Esophagus squamous epithelium (tissue), 5 donors: ENCODE measurements around the gene PML. TPM values are rescaled to one million over a fixed set of nuclear protein-coding genes. Genes with fewer than 3 reads are reported as not detected.
A peak's percentile ranks its signal among the peaks of the same experiment; 100 is the strongest.

Experiments
- DNase-seq: peaks from one replicate; lab custom pipeline; 2025; lab: John Stamatoyannopoulos, UW
- H3K27ac ChIP-seq, 4 donors: fragments of 200-600 bp; sonication (generic); one replicate each; pipeline ENCODE4 v1.5.1; 2016 to 2019; ENCODE audit warnings: mild to moderate bottlenecking in 1 of 4
- H3K27me3 ChIP-seq, 4 donors: fragments of 200-600 bp; sonication (generic); 1 replicate in 3 of 4; 2 replicates in 1 of 4; pipeline versions ENCODE4 v1.5.1 to v1.6.0; 2017 to 2021; ENCODE audit warnings: antibody characterized with exemption in 1 of 4
- H3K36me3 ChIP-seq, 3 donors: fragments of 200-600 bp; sonication (generic); one replicate each; pipeline ENCODE4 v1.5.1; 2016 to 2019
- H3K4me1 ChIP-seq, 3 donors: fragments of 200-600 bp; sonication (generic); one replicate each; pipeline ENCODE4 v1.5.1; 2017 to 2019
- H3K4me3 ChIP-seq, 4 donors: fragments of 200-600 bp; sonication (generic); 1 replicate in 3 of 4; 2 replicates in 1 of 4; pipeline ENCODE4 v1.5.1; 2016 to 2019; ENCODE audit warnings: mild to moderate bottlenecking in 2 of 4, moderate library complexity in 1 of 4
- H3K9me3 ChIP-seq, 3 donors: fragments of 200-600 bp; sonication (generic); one replicate each; pipeline ENCODE4 v1.5.1; 2016 to 2019
- CTCF ChIP-seq, 6 experiments: fragments of 450-650 bp in 4 of 6; fragments of 200-600 bp in 2 of 6; sonication (generic) in 2 of 6; IDR thresholded peaks; one replicate each; pipeline ENCODE4 v1.5.1; 2016 to 2019; ENCODE audit warnings: antibody characterized with exemption in 6 of 6, mild to moderate bottlenecking in 4 of 6, moderate library complexity in 4 of 6
- POLR2A ChIP-seq, 4 donors: fragments of 450-650 bp; IDR thresholded peaks; one replicate each; pipeline ENCODE4 v1.6.1; 2017; ENCODE audit warnings: antibody characterized with exemption in 4 of 4, mild to moderate bottlenecking in 4 of 4, moderate library complexity in 3 of 4
- WGBS, 2 donors: methylation state at CpG; one replicate each; pipeline ENCODE4 v1.1.5; 2018; 5-methylcytosine and 5-hydroxymethylcytosine counted together
- intact Hi-C: fragments of 100-400 bp; cut with DNase I; formaldehyde crosslinking; loops from one replicate; pipeline ENCODE4 v1.15.0; 2022
- total RNA-seq, 4 donors: library from RNA; depleted of rRNA; stranded (reverse); fragments of >200 nt; gene quantifications; one replicate each; pipeline ENCODE4 v1.1.0, GENCODE V29; 2016
- donor health status: DM: yes; HTN: yes; CAD: no.

The PML gene
- total RNA-seq, 4 donors from 2014 or later = 34.0 to 52.3 (median 44.5) TPM

DNA sequence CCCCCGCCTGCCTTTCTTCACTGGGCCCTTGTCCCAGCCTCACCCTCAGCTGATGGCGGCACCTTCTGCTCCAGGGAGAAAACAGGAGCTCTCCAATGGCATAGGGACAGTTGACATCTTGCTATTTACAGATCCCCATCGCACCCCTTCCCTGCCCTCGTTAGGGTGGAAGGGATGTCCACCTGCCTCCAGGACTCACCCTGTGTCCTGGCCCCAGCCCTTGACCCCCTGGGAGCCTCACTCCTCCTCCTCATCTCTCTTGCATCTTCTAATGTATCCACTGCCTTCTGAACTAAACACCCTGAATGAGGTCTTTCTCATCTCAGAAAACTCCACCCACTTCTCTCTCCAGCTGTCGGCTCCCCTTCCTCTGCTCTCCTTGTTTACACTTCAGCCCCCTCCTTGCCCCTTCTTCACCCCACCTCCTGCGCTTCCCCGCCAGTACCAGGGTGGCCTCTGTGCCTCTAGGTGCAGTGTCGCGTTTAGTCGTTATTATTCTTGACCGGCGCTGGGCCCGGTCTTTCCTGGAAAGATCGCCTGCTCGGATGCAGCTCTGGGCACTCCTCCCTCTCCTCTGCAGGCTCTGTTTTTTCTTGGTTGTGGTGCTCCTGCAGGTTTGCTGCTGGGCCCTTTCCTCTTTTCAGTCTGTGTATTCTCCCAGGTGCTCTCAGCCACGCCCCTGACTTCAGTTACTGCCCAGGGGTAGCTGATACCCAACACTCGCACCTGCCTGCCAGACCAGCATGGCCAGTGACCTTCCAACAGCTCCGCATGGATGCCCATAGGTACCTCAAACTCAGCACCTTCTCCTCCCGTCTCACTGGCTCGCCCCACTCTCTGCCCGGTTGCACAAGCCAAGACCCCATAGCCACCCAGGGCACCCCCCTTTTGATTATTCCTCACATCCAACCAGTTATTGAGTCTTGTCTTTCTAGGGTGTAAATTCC is 42.9 kb downstream of the PML start:
- Histone ChIP-seq H3K36me3 (peaks cover 20 to 68% (median 39%) of the 10 kb centered on the region in 3 donors), H3K27ac (no peak overlapping the region)
- 82 to 89% methylated on average over 21 of the region's 21 CpGs for WGBS, 2 donors

DNA sequence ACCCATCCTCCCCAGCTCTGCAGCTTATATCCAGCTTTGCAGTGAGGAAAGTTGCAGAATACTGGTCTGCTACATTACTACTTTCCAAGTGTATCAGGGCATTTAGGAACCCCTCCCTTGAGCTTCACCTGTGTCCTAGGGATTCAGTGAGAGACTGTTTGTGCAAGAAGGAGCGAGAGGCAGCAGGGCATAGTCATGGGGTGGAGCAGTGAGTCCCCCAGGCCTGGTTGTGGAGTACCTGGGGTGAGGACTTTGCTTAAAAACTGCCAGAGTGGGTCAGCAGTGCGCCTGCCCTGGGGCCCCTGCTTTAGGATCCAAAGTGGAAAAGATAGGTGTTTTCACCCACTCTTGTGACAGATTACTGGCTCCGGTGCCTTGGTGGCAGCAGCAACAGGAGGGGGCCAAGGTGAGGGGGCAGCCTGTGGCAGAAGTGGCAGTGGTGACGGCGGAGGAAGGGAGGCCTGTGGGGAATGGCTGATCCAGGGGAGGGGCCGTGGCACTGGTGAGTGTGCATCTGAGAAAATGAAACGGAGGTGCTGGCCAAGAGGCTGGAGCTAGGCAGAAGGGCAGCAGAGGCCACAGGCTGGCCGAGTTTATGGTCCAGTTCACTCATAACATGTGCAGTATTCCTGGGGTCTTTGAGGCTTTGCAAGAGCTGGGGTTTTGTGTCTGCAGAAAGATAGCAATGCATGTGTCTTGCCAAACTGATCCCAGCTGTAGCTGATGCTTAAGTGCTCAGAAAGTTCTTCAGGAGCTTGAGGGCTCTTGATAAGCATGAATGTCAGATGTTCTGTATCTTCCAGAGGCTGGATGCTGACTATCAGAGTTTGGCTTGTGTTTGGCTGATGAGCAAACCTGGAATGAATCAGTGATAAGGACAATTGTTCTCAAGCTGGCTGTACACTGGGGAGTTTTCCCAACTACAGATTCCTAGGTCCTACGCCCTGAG is 44.5 kb downstream of the PML start:
- Histone ChIP-seq H3K9me3 (no peaks in the 10 kb centered on the region), H3K4me1 (peaks cover 0 to 44% (median 16%) of the 10 kb centered on the region in 3 donors), H3K27me3 (no peaks in the 10 kb centered on the region), H3K4me3 (no peak overlapping the region), H3K27ac (peak overlapping the region in 2 of 4 donors; percentile 33 to 80), H3K36me3 (peaks cover 15 to 68% (median 46%) of the 10 kb centered on the region in 3 donors)
- intact Hi-C loops = no loop called here
- TF ChIP-seq POLR2A (IDR thresholded peaks at IDR 0.05) (no peak), CTCF (IDR thresholded peaks at IDR 0.05) (no peak)
- no peak for DNase-seq
- 58 to 82% methylated on average over 6 to 8 of the region's 9 CpGs for WGBS, 2 donors

More for the DNA sequence above, 42.9 kb downstream of the PML start:
- no peaks in the 10 kb centered on the region for H3K27me3 ChIP-seq
- no peak overlapping the region for H3K4me3 ChIP-seq
- DNase-seq = no peak
- H3K4me1 ChIP-seq = peaks cover 0 to 41% (median 13%) of the 10 kb centered on the region in 3 donors
- intact Hi-C loops = no loop called here
- no peaks in the 10 kb centered on the region for H3K9me3 ChIP-seq
- no peak for TF ChIP-seq CTCF (IDR thresholded peaks at IDR 0.05)
- TF ChIP-seq POLR2A (IDR thresholded peaks at IDR 0.05) = no peak

GRCh38 chr15:74039656-74040010 is 45.1 kb downstream of the PML start:
- H3K9me3 ChIP-seq = no peaks in the 10 kb centered on the region
- H3K27me3 ChIP-seq = no peaks in the 10 kb centered on the region
- peaks cover 0 to 51% (median 18%) of the 10 kb centered on the region in 3 donors for H3K4me1 ChIP-seq
- no peak for DNase-seq
- intact Hi-C loops = no loop called here
- TF ChIP-seq CTCF (IDR thresholded peaks at IDR 0.05) (no peak), POLR2A (IDR thresholded peaks at IDR 0.05) (no peak)
- peaks cover 9 to 68% (median 42%) of the 10 kb centered on the region in 3 donors for H3K36me3 ChIP-seq
- H3K4me3 ChIP-seq = no peak overlapping the region
- WGBS, 2 donors = 71 to 83% methylated on average over 4 to 5 of the region's 5 CpGs
- peak overlapping the region in 1 of 4 donors; percentile 80 for H3K27ac ChIP-seq

DNA sequence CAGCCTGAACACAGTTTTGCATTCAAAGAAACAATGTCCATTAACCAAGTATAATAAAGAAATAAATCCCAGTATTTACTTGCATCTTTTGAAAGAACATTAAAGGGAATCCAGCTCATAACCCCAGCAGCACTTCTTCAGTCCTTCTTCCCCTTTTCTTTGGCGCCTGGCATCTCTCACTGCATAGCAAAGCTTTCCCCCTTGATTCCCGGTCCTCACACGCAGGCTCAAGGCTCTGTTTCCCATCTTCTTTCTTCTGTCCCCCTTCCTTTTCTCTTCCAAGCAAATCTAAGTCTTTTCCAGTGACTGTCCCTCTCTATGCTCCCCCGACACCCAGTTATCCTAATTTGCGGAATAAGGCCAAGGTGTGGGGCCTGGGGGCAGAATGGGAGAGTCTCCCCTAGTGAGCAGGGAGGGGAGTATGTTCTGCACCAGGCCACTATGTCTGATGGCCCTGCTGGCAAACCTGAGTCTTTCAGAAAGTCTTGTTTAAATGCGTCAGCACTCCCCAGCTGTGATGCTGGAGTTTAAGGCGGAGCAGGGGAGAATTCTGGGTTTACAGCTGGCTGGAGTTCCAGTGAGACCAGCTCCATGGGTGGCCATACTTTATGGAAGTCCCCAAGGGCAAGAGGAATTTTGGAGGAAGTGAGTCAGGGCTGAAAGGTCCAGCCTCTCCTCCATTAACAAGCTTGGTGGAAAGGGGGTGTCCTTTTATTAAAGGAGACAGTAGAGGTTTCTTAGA is 45.8 kb downstream of the PML start:
- DNase-seq = no peak
- intact Hi-C loops = no loop called here
- Histone ChIP-seq H3K4me3 (no peak overlapping the region), H3K9me3 (no peaks in the 10 kb centered on the region), H3K36me3 (peaks cover 2 to 67% (median 35%) of the 10 kb centered on the region in 3 donors), H3K4me1 (peaks cover 0 to 56% (median 20%) of the 10 kb centered on the region in 3 donors), H3K27ac (peak overlapping the region; percentile 4 to 80 (median 56)), H3K27me3 (no peaks in the 10 kb centered on the region)
- TF ChIP-seq CTCF (IDR thresholded peaks at IDR 0.05) (no peak), POLR2A (IDR thresholded peaks at IDR 0.05) (no peak)
- WGBS, 2 donors = 76 to 90% methylated on average over 4 to 7 of the region's 7 CpGs
